HCT116 (cell line): Measurements from ENCODE around the gene UBE2E3. TPM values are rescaled to one million over a fixed set of nuclear protein-coding genes. Genes with fewer than 3 reads are reported as not detected.
A peak's percentile ranks its signal among the peaks of the same experiment; 100 is the strongest.

ENCODE experiments used
- ATAC-seq: fragments of 200-7000 bp; cut with Tn5 transposase; 2 replicates; pipeline ENCODE4 v1.9.1; 2020; ENCODE audit warnings: mild to moderate bottlenecking, moderate library complexity
- BruUV-seq: library from RNA; stranded (reverse); fragments of 400-500 nt; replicated peaks from 2 replicates; lab custom pipeline; 2021; lab: Mats Ljungman, UMichigan
- CTCF ChIA-PET: fragments of 300-600 bp; sonication (Branson Sonifier 250); formaldehyde crosslinking; loops from one replicate; lab custom pipeline; 2021; ENCODE audit warnings: antibody characterized with exemption; lab: Charles Lee
- POLR2A ChIA-PET: fragments of 300-600, 350-600 bp; sonication (Branson Sonifier 250); formaldehyde crosslinking; loops from one replicate; lab custom pipeline; 2021; ENCODE audit warnings: antibody characterized with exemption; lab: Charles Lee
- RAD21 ChIA-PET, 2 experiments: fragments of 300-600 bp; sonication (Branson Sonifier 250); formaldehyde crosslinking; loops; one replicate each; lab custom pipeline; 2023; ENCODE audit warnings: low total read pairs in 2 of 2; ENCODE audit not compliant: uncharacterized antibody in 2 of 2, unreplicated experiment in 2 of 2, low non-redundant PET in 1 of 2; lab: Charles Lee
- DNase-seq: peaks from one replicate; pipeline ENCODE4 v3.0.0-alpha.2; 2010; ENCODE audit warnings: low read depth, low spot score
- H2AFZ ChIP-seq: fragments of 200-600 bp; shearing (Covaris generic), sonication (generic); 2 replicates; pipeline ENCODE4 v1.6.1; 2017; ENCODE audit warnings: low read depth, mixed run types, mixed read lengths, antibody characterized with exemption, low read length; ENCODE audit not compliant: poor library complexity, severe bottlenecking
- H3K27ac ChIP-seq: 2 replicates; pipeline ENCODE4 v1.5.1; 2012; ENCODE audit warnings: low read depth, low read length
- H3K27me3 ChIP-seq: fragments of 200-600 bp; sonication (generic); 2 replicates; pipeline ENCODE4 v1.6.1; 2016; ENCODE audit warnings: mixed run types, low read length, mixed read lengths; ENCODE audit not compliant: insufficient read depth
- H3K36me3 ChIP-seq, 2 experiments: fragments of 200-500 bp in 1 of 2; fragments of 200-600 bp in 1 of 2; sonication (Bioruptor generic) in 1 of 2; sonication (generic) in 1 of 2; 2 replicates each; pipeline versions ENCODE4 v1.5.1 to v1.6.1; 2014 to 2016; ENCODE audit warnings: low read length in 2 of 2, inconsistent platforms in 1 of 2, mixed read lengths in 1 of 2, mixed run types in 1 of 2; ENCODE audit not compliant: insufficient read depth in 2 of 2, control insufficient read depth in 1 of 2
- H3K4me1 ChIP-seq, 2 experiments: fragments of 200-600 bp in 1 of 2; sonication (generic) in 1 of 2; 2 replicates each; pipeline versions ENCODE4 v1.5.1 to v1.6.1; 2012 to 2017; ENCODE audit warnings: low read length in 2 of 2, inconsistent platforms in 1 of 2, mild to moderate bottlenecking in 1 of 2, mixed read lengths in 1 of 2, mixed run types in 1 of 2, moderate library complexity in 1 of 2; ENCODE audit not compliant: insufficient read depth in 2 of 2, control insufficient read depth in 1 of 2
- H3K4me2 ChIP-seq: fragments of 200-600 bp; sonication (generic); 2 replicates; pipeline ENCODE4 v1.6.1; 2017; ENCODE audit warnings: mixed run types, low read length, mixed read lengths
- H3K4me3 ChIP-seq, 2 experiments: fragments of 200-600 bp in 1 of 2; sonication (generic) in 1 of 2; replicated peaks in 1 of 2; 2 replicates each; pipeline ENCODE4 v1.5.1; 2011 to 2016; ENCODE audit warnings: low read length in 2 of 2, control low read depth in 1 of 2, low read depth in 1 of 2, mild to moderate bottlenecking in 1 of 2, mixed read lengths in 1 of 2, mixed run types in 1 of 2
- H3K79me2 ChIP-seq: fragments of 200-600 bp; sonication (generic); 2 replicates; pipeline ENCODE4 v1.6.1; 2017; ENCODE audit warnings: mild to moderate bottlenecking, mixed run types, low read length, moderate library complexity, mixed read lengths; ENCODE audit not compliant: insufficient read depth
- H3K9ac ChIP-seq: fragments of 200-600 bp; sonication (generic); 2 replicates; pipeline ENCODE4 v1.6.1; 2016; ENCODE audit warnings: low read length, mixed read lengths
- H3K9me2 ChIP-seq: fragments of 200-600 bp; sonication (generic), shearing (Covaris generic); 2 replicates; pipeline ENCODE4 v1.6.1; 2017; ENCODE audit warnings: mixed run types, mild to moderate bottlenecking, moderate library complexity; ENCODE audit not compliant: insufficient read depth
- H3K9me3 ChIP-seq, 2 experiments: fragments of 200-500 bp in 1 of 2; fragments of 200-600 bp in 1 of 2; sonication (Bioruptor generic) in 1 of 2; sonication (generic) in 1 of 2; 2 replicates each; pipeline ENCODE4 v1.6.1; 2014 to 2017; ENCODE audit warnings: low read length in 2 of 2, mixed read lengths in 2 of 2, inconsistent platforms in 1 of 2, low read depth in 1 of 2, mild to moderate bottlenecking in 1 of 2, mixed run types in 1 of 2, moderate library complexity in 1 of 2; ENCODE audit not compliant: control insufficient read depth in 1 of 2, insufficient read depth in 1 of 2
- H4K20me1 ChIP-seq: fragments of 200-600 bp; sonication (generic), shearing (Covaris generic); 2 replicates; pipeline ENCODE4 v1.6.1; 2017; ENCODE audit warnings: mixed run types, mild to moderate bottlenecking, moderate library complexity; ENCODE audit not compliant: insufficient read depth
- CBX3 ChIP-seq: IDR thresholded peaks from 2 replicates; pipeline ENCODE4 v1.6.1; 2012; ENCODE audit warnings: low read depth
- EGR1 ChIP-seq: IDR thresholded peaks from 2 replicates; pipeline ENCODE4 v1.6.1; 2012; ENCODE audit warnings: low read depth
- ELF1 ChIP-seq: IDR thresholded peaks from 2 replicates; pipeline ENCODE4 v1.6.1; 2012; ENCODE audit warnings: low read depth, borderline replicate concordance
- EZH2 ChIP-seq: fragments of 200-600 bp; sonication (generic); IDR thresholded peaks from 2 replicates; pipeline ENCODE4 v1.6.1; 2017; ENCODE audit warnings: antibody characterized with exemption, mixed run types
- FOSL1 ChIP-seq: IDR thresholded peaks from 2 replicates; pipeline ENCODE4 v1.6.1; 2012; ENCODE audit warnings: low read depth
- POLR2AphosphoS5 ChIP-seq: IDR thresholded peaks from 2 replicates; pipeline ENCODE4 v1.6.1; 2011; ENCODE audit warnings: mild to moderate bottlenecking, low read depth, low read length, moderate library complexity
- RAD21 ChIP-seq: IDR thresholded peaks from 2 replicates; pipeline ENCODE4 v1.6.1; 2012; ENCODE audit warnings: low read depth, mild to moderate bottlenecking
- SIN3A ChIP-seq: IDR thresholded peaks from 2 replicates; pipeline ENCODE4 v1.6.1; 2012; ENCODE audit warnings: low read depth
- ZFX ChIP-seq: fragments of 450-650 bp; IDR thresholded peaks from 2 replicates; pipeline ENCODE4 v1.6.1; 2017
- intact Hi-C: fragments of 100-400 bp; cut with micrococcal nuclease; formaldehyde crosslinking; loops from 2 replicates; pipeline ENCODE4 v1.10.0; 2022
- total RNA-seq: library from RNA; stranded (reverse); gene quantifications from one replicate; pipeline ENCODE4 v1.2.1, GENCODE V29; 2021; ENCODE audit not compliant: unreplicated experiment
- TF ChIP-seq, protein P1 (sequence below): IDR thresholded peaks from 2 replicates; pipeline ENCODE4 v1.6.1; 2012
- TF ChIP-seq, protein P2 (sequence below), 3 experiments: fragments of 200-600 bp in 1 of 3; sonication (generic) in 1 of 3; IDR thresholded peaks in 2 of 3; conservative IDR thresholded peaks in 1 of 3; 2 replicates each; pipeline ENCODE4 v1.5.1; 2012 to 2017; ENCODE audit warnings: low read depth in 2 of 3, low read length in 2 of 3, antibody characterized with exemption in 1 of 3, borderline replicate concordance in 1 of 3, control low read depth in 1 of 3, mild to moderate bottlenecking in 1 of 3, mixed read lengths in 1 of 3, mixed run types in 1 of 3, moderate library complexity in 1 of 3; ENCODE audit not compliant: insufficient read depth in 1 of 3
- TF ChIP-seq, protein P3 (sequence below): IDR thresholded peaks from 2 replicates; pipeline ENCODE4 v1.6.1; 2012

Gene UBE2E3
- total RNA-seq, 1 experiment from 2014 or later, result 64.2 TPM

DNA sequence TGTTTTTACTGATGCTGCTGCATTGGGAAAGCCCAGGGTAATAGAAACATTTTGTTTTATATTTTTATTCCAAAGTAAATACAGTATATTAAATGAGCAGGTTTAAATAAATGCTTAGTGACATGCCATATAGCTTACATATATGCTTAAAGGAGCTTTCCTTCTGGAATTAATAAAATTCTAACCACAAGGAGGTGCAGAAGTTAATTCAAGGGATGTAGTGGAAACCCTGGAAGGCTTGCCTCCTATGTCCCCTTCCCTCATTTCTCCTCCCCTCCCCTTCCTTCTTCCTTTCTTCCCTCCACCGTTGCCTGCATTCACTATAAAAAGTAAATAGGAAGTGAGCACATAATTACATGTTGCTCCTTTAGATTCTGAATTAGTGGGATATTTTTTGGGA lies 96.3 kb downstream of the UBE2E3 start:
- ATAC-seq (no peak), DNase-seq (no peak)
- BruUV-seq, result no TSS peak
- Histone ChIP-seq H3K79me2 (no peaks in the 10 kb centered on the region), H3K4me1 (no peaks in the 10 kb centered on the region), H3K27ac (no peak overlapping the region), H3K9me2 (no peaks in the 10 kb centered on the region), H3K4me2 (no peak overlapping the region), H3K4me3 (no peak overlapping the region), H3K9me3 (no peaks in the 10 kb centered on the region), H3K36me3 (no peaks in the 10 kb centered on the region), H2AFZ (no peak overlapping the region), H3K9ac (no peak overlapping the region), H4K20me1 (no peaks in the 10 kb centered on the region), H3K27me3 (no peaks in the 10 kb centered on the region)
- intact Hi-C loops, result loop anchor here (1.0 to 5.0 kb wide), 4 partner anchors 391 to 1574 kb away; no protein-coding TSS in a partner anchor
- TF ChIP-seq CBX3, result no peak
- no peak for TF ChIP-seq EZH2
- no peak for TF ChIP-seq FOSL1
- TF ChIP-seq SIN3A, result no peak
- TF ChIP-seq, protein P1, sequence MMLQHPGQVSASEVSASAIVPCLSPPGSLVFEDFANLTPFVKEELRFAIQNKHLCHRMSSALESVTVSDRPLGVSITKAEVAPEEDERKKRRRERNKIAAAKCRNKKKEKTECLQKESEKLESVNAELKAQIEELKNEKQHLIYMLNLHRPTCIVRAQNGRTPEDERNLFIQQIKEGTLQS, result no peak
- TF ChIP-seq EGR1, result no peak
- no peak for TF ChIP-seq RAD21
- ChIA-PET POLR2A (no interaction called here), RAD21 (no interaction called here), CTCF (interaction anchor here (1.0 kb wide), 1 partner anchor 8 kb away, joined by 3 read pairs; no protein-coding TSS in a partner anchor)

DNA sequence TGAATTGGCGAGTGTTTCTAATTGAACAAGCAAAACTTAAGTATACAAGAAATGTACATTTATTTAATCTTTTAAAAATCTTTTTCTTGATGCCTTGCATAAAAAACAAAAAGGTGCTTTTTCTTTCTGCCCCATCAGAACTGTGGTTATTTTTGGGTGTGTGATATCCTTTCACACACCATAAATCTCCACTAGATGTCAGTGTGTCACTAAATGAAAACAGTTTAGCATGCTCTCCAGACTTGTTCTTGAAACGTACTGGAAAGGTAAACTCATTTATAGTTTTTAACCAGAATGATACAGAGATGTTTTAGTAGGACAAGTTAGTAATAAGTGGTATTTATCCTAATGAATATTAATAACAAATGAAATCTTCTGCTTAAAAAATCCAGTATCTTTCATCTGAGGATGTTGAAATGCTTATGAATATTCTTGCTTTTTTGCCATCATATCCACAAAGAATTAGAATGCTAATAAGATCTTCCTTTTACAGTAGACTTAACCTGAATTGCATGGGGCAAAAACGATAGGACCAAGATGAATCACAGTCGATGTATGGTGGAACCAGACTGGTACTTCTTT lies 96.8 kb downstream of the UBE2E3 start:
- POLR2A ChIA-PET, result no interaction called here

More for the DNA sequence above, 96.8 kb downstream of the UBE2E3 start:
- BruUV-seq, result no TSS peak
- RAD21 ChIA-PET, result no interaction called here
- intact Hi-C loops, result loop anchor here (1.0 to 5.0 kb wide), 4 partner anchors 390 to 1574 kb away; no protein-coding TSS in a partner anchor
- Histone ChIP-seq H4K20me1 (no peaks in the 10 kb centered on the region), H3K4me1 (no peaks in the 10 kb centered on the region), H3K36me3 (no peaks in the 10 kb centered on the region), H3K9me2 (no peaks in the 10 kb centered on the region), H3K9ac (no peak overlapping the region), H3K4me3 (no peak overlapping the region), H3K9me3 (no peaks in the 10 kb centered on the region), H3K79me2 (no peaks in the 10 kb centered on the region), H2AFZ (no peak overlapping the region), H3K4me2 (no peak overlapping the region), H3K27me3 (no peaks in the 10 kb centered on the region), H3K27ac (no peak overlapping the region)
- ATAC-seq, result peak; percentile 84
- TF ChIP-seq, protein P2, sequence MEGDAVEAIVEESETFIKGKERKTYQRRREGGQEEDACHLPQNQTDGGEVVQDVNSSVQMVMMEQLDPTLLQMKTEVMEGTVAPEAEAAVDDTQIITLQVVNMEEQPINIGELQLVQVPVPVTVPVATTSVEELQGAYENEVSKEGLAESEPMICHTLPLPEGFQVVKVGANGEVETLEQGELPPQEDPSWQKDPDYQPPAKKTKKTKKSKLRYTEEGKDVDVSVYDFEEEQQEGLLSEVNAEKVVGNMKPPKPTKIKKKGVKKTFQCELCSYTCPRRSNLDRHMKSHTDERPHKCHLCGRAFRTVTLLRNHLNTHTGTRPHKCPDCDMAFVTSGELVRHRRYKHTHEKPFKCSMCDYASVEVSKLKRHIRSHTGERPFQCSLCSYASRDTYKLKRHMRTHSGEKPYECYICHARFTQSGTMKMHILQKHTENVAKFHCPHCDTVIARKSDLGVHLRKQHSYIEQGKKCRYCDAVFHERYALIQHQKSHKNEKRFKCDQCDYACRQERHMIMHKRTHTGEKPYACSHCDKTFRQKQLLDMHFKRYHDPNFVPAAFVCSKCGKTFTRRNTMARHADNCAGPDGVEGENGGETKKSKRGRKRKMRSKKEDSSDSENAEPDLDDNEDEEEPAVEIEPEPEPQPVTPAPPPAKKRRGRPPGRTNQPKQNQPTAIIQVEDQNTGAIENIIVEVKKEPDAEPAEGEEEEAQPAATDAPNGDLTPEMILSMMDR (IDR thresholded peaks at IDR 0.05 in 2 of 3, conservative IDR thresholded peaks at IDR 0.05 in 1 of 3; ENCODE audit: borderline replicate concordance in 1 of 3, insufficient read depth in 1 of 3, low read depth in 2 of 3, low read length in 2 of 3), result peak; percentile 42 to 77 (median 63); a peak in 5 of 6 replicates
- no peak for TF ChIP-seq ZFX
- peak; percentile 73 for TF ChIP-seq RAD21
- no peak for TF ChIP-seq POLR2AphosphoS5
- TF ChIP-seq ELF1, result no peak
- TF ChIP-seq, protein P3, sequence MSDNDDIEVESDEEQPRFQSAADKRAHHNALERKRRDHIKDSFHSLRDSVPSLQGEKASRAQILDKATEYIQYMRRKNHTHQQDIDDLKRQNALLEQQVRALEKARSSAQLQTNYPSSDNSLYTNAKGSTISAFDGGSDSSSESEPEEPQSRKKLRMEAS, result no peak
- CTCF ChIA-PET, result interaction anchor here (1.0 kb wide), 1 partner anchor 8 kb away, joined by 3 read pairs; no protein-coding TSS in a partner anchor
- DNase-seq, result peak; percentile 22
